ENCODE data around the gene MIDN.

MIDN gene

GRCh38 chr19:1267477-1268225 is 19.3 kb downstream of the MIDN start:
- Histone ChIP-seq H3K27ac (ENCODE audit: insufficient read depth, low read depth, low read length, poor library complexity, severe bottlenecking) (no peak overlapping the region), H3K4me1 (ENCODE audit: control insufficient read depth, insufficient read depth, low read length) (peaks cover 55% of the 10 kb centered on the region), H3K9me3 (ENCODE audit: control insufficient read depth, low read length) (no peaks in the 10 kb centered on the region), H3K36me3 (ENCODE audit: control insufficient read depth, insufficient read depth, low read length) (peaks cover 14% of the 10 kb centered on the region), H3K27me3 (ENCODE audit: control insufficient read depth, insufficient read depth, low read length, poor library complexity, severe bottlenecking) (peaks cover 16% of the 10 kb centered on the region), H3K4me3 (ENCODE audit: insufficient read depth, low read depth, low read length) (peak overlapping the region; percentile 58)
- WGBS, 2 experiments: 25% methylated on average over 35 of the region's 35 CpGs

GRCh38 chr19:1268226-1269064 is 20.1 kb downstream of the MIDN start:
- Histone ChIP-seq H3K9me3 (ENCODE audit: control insufficient read depth, low read length) (no peaks in the 10 kb centered on the region), H3K4me1 (ENCODE audit: control insufficient read depth, insufficient read depth, low read length) (peaks cover 55% of the 10 kb centered on the region), H3K27me3 (ENCODE audit: control insufficient read depth, insufficient read depth, low read length, poor library complexity, severe bottlenecking) (peaks cover 16% of the 10 kb centered on the region), H3K27ac (ENCODE audit: insufficient read depth, low read depth, low read length, poor library complexity, severe bottlenecking) (no peak overlapping the region), H3K4me3 (ENCODE audit: insufficient read depth, low read depth, low read length) (peak overlapping the region; percentile 58), H3K36me3 (ENCODE audit: control insufficient read depth, insufficient read depth, low read length) (peaks cover 22% of the 10 kb centered on the region)
- WGBS, 2 experiments: 63 to 65% methylated on average over 40 of the region's 40 CpGs

- Histone ChIP-seq H3K36me3 (ENCODE audit: control insufficient read depth, insufficient read depth, low read length) (peaks cover 27% of the 10 kb centered on the region), H3K4me3 (ENCODE audit: insufficient read depth, low read depth, low read length) (peak within 1 kb of the TSS; percentile 68), H3K4me1 (ENCODE audit: control insufficient read depth, insufficient read depth, low read length) (peaks cover 54% of the 10 kb centered on the region), H3K27ac (ENCODE audit: insufficient read depth, low read depth, low read length, poor library complexity, severe bottlenecking) (peak within 1 kb of the TSS; percentile 97), H3K9me3 (ENCODE audit: control insufficient read depth, low read length) (no peaks in the 10 kb centered on the region), H3K27me3 (ENCODE audit: control insufficient read depth, insufficient read depth, low read length, poor library complexity, severe bottlenecking) (peaks cover 16% of the 10 kb centered on the region)
- WGBS, 2 experiments: 0 to 1% methylated on average over 50 of the region's 50 CpGs
These were observed 20.7 kb downstream of the MIDN start, which contains the start of gene CIRBP for GRCh38 chr19:1269065-1269477. TSS of gene CIRBP (plus strand) at chr19:1269332. CDS start at chr19:1270934, 1,602 bp downstream.

GRCh38 chr19:1269478-1270212 is 21.3 kb downstream of the MIDN start:
- 1% methylated on average over 64 of the region's 64 CpGs for WGBS, 2 experiments
- Histone ChIP-seq H3K27me3 (ENCODE audit: control insufficient read depth, insufficient read depth, low read length, poor library complexity, severe bottlenecking) (peaks cover 16% of the 10 kb centered on the region), H3K9me3 (ENCODE audit: control insufficient read depth, low read length) (no peaks in the 10 kb centered on the region), H3K36me3 (ENCODE audit: control insufficient read depth, insufficient read depth, low read length) (peaks cover 31% of the 10 kb centered on the region), H3K4me1 (ENCODE audit: control insufficient read depth, insufficient read depth, low read length) (peaks cover 51% of the 10 kb centered on the region), H3K4me3 (ENCODE audit: insufficient read depth, low read depth, low read length) (peak overlapping the region; percentile 68), H3K27ac (ENCODE audit: insufficient read depth, low read depth, low read length, poor library complexity, severe bottlenecking) (peak overlapping the region; percentile 97)

- 62 to 66% methylated on average over 8 of the region's 8 CpGs for WGBS, 2 experiments
- peaks cover 46% of the 10 kb centered on the region for H3K4me1 ChIP-seq (ENCODE audit: control insufficient read depth, insufficient read depth, low read length)
- H3K4me3 ChIP-seq (ENCODE audit: insufficient read depth, low read depth, low read length): peak overlapping the region; percentile 68
- H3K9me3 ChIP-seq (ENCODE audit: control insufficient read depth, low read length): no peaks in the 10 kb centered on the region
- H3K27ac ChIP-seq (ENCODE audit: insufficient read depth, low read depth, low read length, poor library complexity, severe bottlenecking): peak overlapping the region; percentile 97
- H3K27me3 ChIP-seq (ENCODE audit: control insufficient read depth, insufficient read depth, low read length, poor library complexity, severe bottlenecking): peaks cover 16% of the 10 kb centered on the region
- H3K36me3 ChIP-seq (ENCODE audit: control insufficient read depth, insufficient read depth, low read length): peaks cover 31% of the 10 kb centered on the region
These were observed 21.9 kb downstream of the MIDN start for GRCh38 chr19:1270213-1270853.

GRCh38 chr19:1270854-1271527 is 22.6 kb downstream of the MIDN start:
- Histone ChIP-seq H3K36me3 (ENCODE audit: control insufficient read depth, insufficient read depth, low read length) (peaks cover 31% of the 10 kb centered on the region), H3K4me3 (ENCODE audit: insufficient read depth, low read depth, low read length) (peak overlapping the region; percentile 68), H3K27me3 (ENCODE audit: control insufficient read depth, insufficient read depth, low read length, poor library complexity, severe bottlenecking) (peaks cover 16% of the 10 kb centered on the region), H3K9me3 (ENCODE audit: control insufficient read depth, low read length) (no peaks in the 10 kb centered on the region), H3K27ac (ENCODE audit: insufficient read depth, low read depth, low read length, poor library complexity, severe bottlenecking) (no peak overlapping the region), H3K4me1 (ENCODE audit: control insufficient read depth, insufficient read depth, low read length) (peaks cover 43% of the 10 kb centered on the region)
- 95 to 96% methylated on average over 26 of the region's 26 CpGs for WGBS, 2 experiments

- H3K9me3 ChIP-seq (ENCODE audit: control insufficient read depth, low read length): no peaks in the 10 kb centered on the region
- H3K4me3 ChIP-seq (ENCODE audit: insufficient read depth, low read depth, low read length): no peak overlapping the region
- peaks cover 49% of the 10 kb centered on the region for H3K4me1 ChIP-seq (ENCODE audit: control insufficient read depth, insufficient read depth, low read length)
- 95 to 96% methylated on average over 37 of the region's 37 CpGs for WGBS, 2 experiments
- peaks cover 16% of the 10 kb centered on the region for H3K27me3 ChIP-seq (ENCODE audit: control insufficient read depth, insufficient read depth, low read length, poor library complexity, severe bottlenecking)
- H3K27ac ChIP-seq (ENCODE audit: insufficient read depth, low read depth, low read length, poor library complexity, severe bottlenecking): no peak overlapping the region
- peaks cover 31% of the 10 kb centered on the region for H3K36me3 ChIP-seq (ENCODE audit: control insufficient read depth, insufficient read depth, low read length)
These were observed 23.4 kb downstream of the MIDN start for GRCh38 chr19:1271528-1272422.

- Histone ChIP-seq H3K27ac (ENCODE audit: insufficient read depth, low read depth, low read length, poor library complexity, severe bottlenecking) (peak overlapping the region; percentile 28), H3K9me3 (ENCODE audit: control insufficient read depth, low read length) (no peaks in the 10 kb centered on the region), H3K4me3 (ENCODE audit: insufficient read depth, low read depth, low read length) (no peak overlapping the region), H3K27me3 (ENCODE audit: control insufficient read depth, insufficient read depth, low read length, poor library complexity, severe bottlenecking) (peaks cover 9% of the 10 kb centered on the region), H3K36me3 (ENCODE audit: control insufficient read depth, insufficient read depth, low read length) (peaks cover 35% of the 10 kb centered on the region), H3K4me1 (ENCODE audit: control insufficient read depth, insufficient read depth, low read length) (peaks cover 44% of the 10 kb centered on the region)
- 95 to 97% methylated on average over 33 of the region's 33 CpGs for WGBS, 2 experiments
These were observed 24.3 kb downstream of the MIDN start for GRCh38 chr19:1272423-1273262.

All from ectodermal cell (in vitro differentiated cells).